MM.1S (cell line): ENCODE data around the gene FOXA2.
"Not testable (repeated sequence)": the region's sequence is repeated elsewhere in the genome, so short reads cannot be mapped to it uniquely, and the experiment has no call there.

ENCODE experiments used
- CTCF ChIP-seq: fragments of 300-600 bp; sonication (generic); IDR thresholded peaks from 2 replicates; pipeline ENCODE4 v1.5.1; 2016; ENCODE audit warnings: antibody characterized with exemption, low read length, mixed read lengths
- EZH2 ChIP-seq: fragments of 300-600 bp; sonication (generic); optimal IDR thresholded peaks from 2 replicates; pipeline ENCODE3; 2017; ENCODE audit warnings: low read depth, mild to moderate bottlenecking, antibody characterized with exemption, low read length, mixed read lengths

DNA sequence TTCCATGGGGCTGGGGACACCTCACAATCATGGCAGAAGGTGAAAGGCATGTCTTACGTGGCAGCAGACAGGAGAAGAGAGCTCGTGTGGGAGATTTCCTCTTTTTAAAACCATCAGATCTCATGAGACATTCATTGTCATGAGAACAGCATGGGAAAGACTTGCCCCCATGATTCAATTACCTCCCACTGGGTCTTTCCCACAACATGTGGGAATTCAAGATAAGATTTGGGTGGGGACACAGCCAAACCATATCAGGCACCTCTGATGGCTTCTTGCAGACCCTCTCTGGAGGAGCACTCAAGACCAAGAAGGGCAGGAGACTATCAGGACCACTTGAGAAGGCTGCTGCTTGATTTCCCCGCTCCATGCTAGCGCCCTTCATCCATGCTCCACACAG, 33.9 kb downstream of the FOXA2 start:
- TF ChIP-seq EZH2, CTCF: not testable (repeated sequence)
